Gastroesophageal sphincter (tissue), 3 donors: ENCODE results near the gene NDUFA5.

Experiments used
- CTCF ChIP-seq, 4 experiments: fragments of 200-600 bp in 2 of 4; fragments of 450-650 bp in 2 of 4; sonication (generic) in 1 of 4; IDR thresholded peaks; one replicate each; pipeline ENCODE4 v1.5.1; 2017 to 2019; ENCODE audit warnings: antibody characterized with exemption in 4 of 4, mild to moderate bottlenecking in 2 of 4, moderate library complexity in 2 of 4
- EP300 ChIP-seq: sonication (generic); formaldehyde crosslinking; IDR thresholded peaks from one replicate; pipeline ENCODE4 v1.6.1; 2017; ENCODE audit warnings: antibody characterized with exemption, mild to moderate bottlenecking
- POLR2A ChIP-seq, 2 donors: fragments of 450-650 bp; IDR thresholded peaks; one replicate each; pipeline ENCODE4 v1.6.1; 2017; ENCODE audit warnings: antibody characterized with exemption in 2 of 2, mild to moderate bottlenecking in 2 of 2, moderate library complexity in 1 of 2
- POLR2AphosphoS5 ChIP-seq: sonication (generic); formaldehyde crosslinking; IDR thresholded peaks from one replicate; pipeline ENCODE4 v1.6.1; 2017; ENCODE audit warnings: antibody characterized with exemption

GRCh38 chr7:123579416-123579815, 21.8 kb upstream of the NDUFA5 start:
- no peak for TF ChIP-seq CTCF (IDR thresholded peaks at IDR 0.05)
- no peak for TF ChIP-seq POLR2A (IDR thresholded peaks at IDR 0.05)
- no peak for TF ChIP-seq EP300
- TF ChIP-seq POLR2AphosphoS5 = no peak
